Tibial nerve (tissue), 4 donors: ENCODE measurements around the gene PRG2. TPM values are rescaled to one million over a fixed set of nuclear protein-coding genes. Genes with fewer than 3 reads are reported as not detected.

Experiments
- DNase-seq, 2 donors: peaks; one replicate each; pipeline ENCODE4 v3.0.0-alpha.2; 2019; ENCODE audit warnings: low spot score in 2 of 2
- H3K27ac ChIP-seq, 4 donors: fragments of 200-600 bp; sonication (generic) in 3 of 4; one replicate each; pipeline ENCODE4 v1.5.1; 2017 to 2019; ENCODE audit warnings: mild to moderate bottlenecking in 1 of 4
- H3K27me3 ChIP-seq, 2 donors: fragments of 200-600 bp; sonication (generic) in 1 of 2; one replicate each; pipeline versions ENCODE4 v1.5.1 to v1.6.0; 2017 to 2019
- H3K36me3 ChIP-seq, 3 donors: fragments of 200-600 bp; sonication (generic); one replicate each; pipeline ENCODE4 v1.5.1; 2018 to 2019
- H3K4me1 ChIP-seq, 4 donors: fragments of 200-600 bp; sonication (generic) in 3 of 4; one replicate each; pipeline ENCODE4 v1.5.1; 2017 to 2019
- H3K4me3 ChIP-seq, 4 donors: fragments of 200-600 bp; sonication (generic) in 3 of 4; one replicate each; pipeline ENCODE4 v1.5.1; 2017 to 2019; ENCODE audit warnings: mild to moderate bottlenecking in 1 of 4, moderate library complexity in 1 of 4
- H3K9me3 ChIP-seq, 4 donors: fragments of 200-600 bp; sonication (generic) in 3 of 4; one replicate each; pipeline ENCODE4 v1.5.1; 2017 to 2019
- EP300 ChIP-seq, 2 donors: sonication (generic); formaldehyde crosslinking; IDR thresholded peaks; one replicate each; pipeline ENCODE4 v1.6.1; 2017; ENCODE audit warnings: antibody characterized with exemption in 2 of 2, mild to moderate bottlenecking in 1 of 2
- POLR2A ChIP-seq, 2 donors: fragments of 450-650 bp; IDR thresholded peaks; one replicate each; pipeline ENCODE4 v1.6.1; 2017; ENCODE audit warnings: antibody characterized with exemption in 2 of 2, mild to moderate bottlenecking in 2 of 2, moderate library complexity in 2 of 2
- WGBS, 2 donors: methylation state at CpG; one replicate each; pipeline ENCODE4 v1.1.5; 2018; 5-methylcytosine and 5-hydroxymethylcytosine counted together
- total RNA-seq, 4 donors: library from RNA; depleted of rRNA; stranded (reverse); fragments of >200 nt; gene quantifications; one replicate each; pipeline ENCODE4 v1.1.0, GENCODE V29; 2016
- TF ChIP-seq, protein P1 (sequence below), 5 experiments: fragments of 200-600 bp in 3 of 5; fragments of 450-650 bp in 2 of 5; sonication (generic) in 3 of 5; IDR thresholded peaks; one replicate each; pipeline ENCODE4 v1.5.1; 2016 to 2019; ENCODE audit warnings: antibody characterized with exemption in 5 of 5, mild to moderate bottlenecking in 3 of 5, moderate library complexity in 2 of 5

Gene PRG2
- total RNA-seq, 4 donors from 2014 or later, result 0.39 TPM; not detected in 3

DNA sequence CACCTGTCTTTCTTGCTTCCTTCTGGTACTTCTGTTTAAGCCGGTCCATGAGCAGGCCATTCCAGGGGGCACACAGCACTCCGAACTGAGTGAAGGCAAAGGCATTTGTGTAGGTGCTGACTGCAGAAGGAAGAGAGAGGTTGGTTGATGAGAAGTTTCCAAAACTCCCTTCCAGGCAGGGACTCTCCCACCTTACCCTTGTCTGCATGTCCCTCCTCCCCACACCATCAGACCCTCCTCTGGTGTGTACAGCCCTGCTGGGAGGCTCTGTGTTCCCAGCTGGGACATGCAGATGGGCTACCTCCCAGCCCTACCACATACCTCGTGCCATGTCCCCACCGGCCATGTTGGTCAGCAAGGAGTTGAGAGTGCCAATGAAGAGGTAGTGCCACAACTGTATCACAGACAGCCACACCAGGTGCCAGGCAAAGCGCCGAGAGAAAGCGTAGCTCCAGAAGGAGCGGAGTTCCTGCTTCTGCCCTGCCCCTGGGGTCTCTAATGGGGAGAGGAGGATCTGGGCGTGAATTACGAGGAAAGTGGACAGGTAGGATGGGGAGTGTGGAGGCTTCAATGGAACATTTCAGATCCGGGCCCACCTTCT lies 24.3 kb upstream of the PRG2 start:
- WGBS, 2 donors, result 95 to 98% methylated on average over 11 of the region's 11 CpGs

DNA sequence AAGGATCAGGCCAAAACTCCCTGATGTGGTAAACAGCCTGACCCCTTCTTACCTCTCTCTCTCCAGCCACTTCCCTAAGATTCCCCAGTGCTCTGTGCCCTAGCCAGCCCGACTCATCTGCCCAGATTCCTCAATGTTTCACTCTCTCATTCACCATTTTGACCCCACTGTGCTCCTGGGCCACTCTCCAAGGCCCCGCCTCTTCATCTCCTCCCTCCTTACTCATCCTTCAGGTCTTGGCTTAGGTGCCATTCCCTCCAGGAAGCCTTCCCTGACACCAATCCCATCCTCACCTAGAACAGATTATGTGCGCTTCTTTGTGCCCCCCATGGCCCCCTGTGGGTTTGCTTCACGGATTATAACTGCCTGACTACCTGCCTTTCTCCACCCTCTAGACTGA lies 23.2 kb upstream of the PRG2 start:
- no peak for DNase-seq
- TF ChIP-seq, protein P1, sequence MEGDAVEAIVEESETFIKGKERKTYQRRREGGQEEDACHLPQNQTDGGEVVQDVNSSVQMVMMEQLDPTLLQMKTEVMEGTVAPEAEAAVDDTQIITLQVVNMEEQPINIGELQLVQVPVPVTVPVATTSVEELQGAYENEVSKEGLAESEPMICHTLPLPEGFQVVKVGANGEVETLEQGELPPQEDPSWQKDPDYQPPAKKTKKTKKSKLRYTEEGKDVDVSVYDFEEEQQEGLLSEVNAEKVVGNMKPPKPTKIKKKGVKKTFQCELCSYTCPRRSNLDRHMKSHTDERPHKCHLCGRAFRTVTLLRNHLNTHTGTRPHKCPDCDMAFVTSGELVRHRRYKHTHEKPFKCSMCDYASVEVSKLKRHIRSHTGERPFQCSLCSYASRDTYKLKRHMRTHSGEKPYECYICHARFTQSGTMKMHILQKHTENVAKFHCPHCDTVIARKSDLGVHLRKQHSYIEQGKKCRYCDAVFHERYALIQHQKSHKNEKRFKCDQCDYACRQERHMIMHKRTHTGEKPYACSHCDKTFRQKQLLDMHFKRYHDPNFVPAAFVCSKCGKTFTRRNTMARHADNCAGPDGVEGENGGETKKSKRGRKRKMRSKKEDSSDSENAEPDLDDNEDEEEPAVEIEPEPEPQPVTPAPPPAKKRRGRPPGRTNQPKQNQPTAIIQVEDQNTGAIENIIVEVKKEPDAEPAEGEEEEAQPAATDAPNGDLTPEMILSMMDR (IDR thresholded peaks at IDR 0.05), result no peak
- TF ChIP-seq POLR2A (IDR thresholded peaks at IDR 0.05), result no peak
- no peak for TF ChIP-seq EP300 (IDR thresholded peaks at IDR 0.05)
- Histone ChIP-seq H3K9me3 (no peaks in the 10 kb centered on the region), H3K36me3 (peaks cover 0 to 97% (median 4%) of the 10 kb centered on the region in 3 donors), H3K4me1 (peaks cover 0 to 11% (median 0%) of the 10 kb centered on the region in 4 donors), H3K27me3 (no peaks in the 10 kb centered on the region), H3K4me3 (no peak overlapping the region), H3K27ac (no peak overlapping the region)
- 87 to 91% methylated on average over 4 of the region's 4 CpGs for WGBS, 2 donors

More for the DNA sequence above, 24.3 kb upstream of the PRG2 start:
- peaks cover 0 to 94% (median 4%) of the 10 kb centered on the region in 3 donors for H3K36me3 ChIP-seq
- H3K4me3 ChIP-seq, result no peak overlapping the region
- no peak for DNase-seq
- peaks cover 0 to 11% (median 0%) of the 10 kb centered on the region in 4 donors for H3K4me1 ChIP-seq
- H3K9me3 ChIP-seq, result no peaks in the 10 kb centered on the region
- no peak overlapping the region for H3K27ac ChIP-seq
- TF ChIP-seq, protein P1 (IDR thresholded peaks at IDR 0.05), result no peak
- TF ChIP-seq EP300 (IDR thresholded peaks at IDR 0.05) (no peak), POLR2A (IDR thresholded peaks at IDR 0.05) (no peak)
- no peaks in the 10 kb centered on the region for H3K27me3 ChIP-seq

DNA sequence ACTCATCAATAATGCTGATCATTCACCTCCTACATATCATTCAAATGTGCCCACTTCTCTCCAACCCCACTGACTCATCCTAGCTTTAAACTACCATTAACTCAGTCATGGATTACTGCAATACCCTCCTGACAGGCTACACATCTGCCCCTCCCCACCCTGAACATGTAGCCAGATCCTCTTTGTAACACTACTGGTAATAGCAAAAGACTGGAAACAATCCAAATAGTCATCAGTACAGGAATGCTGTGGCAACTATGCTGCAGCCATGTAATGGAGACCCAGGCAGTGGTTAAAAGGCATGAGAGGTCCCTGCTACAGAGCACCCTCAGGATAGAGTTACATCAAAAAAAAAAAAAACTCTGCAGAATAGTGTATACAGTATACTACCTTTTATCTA lies 19.8 kb upstream of the PRG2 start:
- no peak overlapping the region for H3K4me3 ChIP-seq
- H3K36me3 ChIP-seq, result peaks cover 0 to 97% (median 0%) of the 10 kb centered on the region in 3 donors
- TF ChIP-seq, protein P1 (IDR thresholded peaks at IDR 0.05), result no peak
- TF ChIP-seq POLR2A (IDR thresholded peaks at IDR 0.05) (no peak), EP300 (IDR thresholded peaks at IDR 0.05) (no peak)
- H3K27ac ChIP-seq, result no peak overlapping the region
- no peak for DNase-seq
- peaks cover 0 to 20% (median 0%) of the 10 kb centered on the region in 4 donors for H3K4me1 ChIP-seq
- no peaks in the 10 kb centered on the region for H3K9me3 ChIP-seq
- no peaks in the 10 kb centered on the region for H3K27me3 ChIP-seq

DNA sequence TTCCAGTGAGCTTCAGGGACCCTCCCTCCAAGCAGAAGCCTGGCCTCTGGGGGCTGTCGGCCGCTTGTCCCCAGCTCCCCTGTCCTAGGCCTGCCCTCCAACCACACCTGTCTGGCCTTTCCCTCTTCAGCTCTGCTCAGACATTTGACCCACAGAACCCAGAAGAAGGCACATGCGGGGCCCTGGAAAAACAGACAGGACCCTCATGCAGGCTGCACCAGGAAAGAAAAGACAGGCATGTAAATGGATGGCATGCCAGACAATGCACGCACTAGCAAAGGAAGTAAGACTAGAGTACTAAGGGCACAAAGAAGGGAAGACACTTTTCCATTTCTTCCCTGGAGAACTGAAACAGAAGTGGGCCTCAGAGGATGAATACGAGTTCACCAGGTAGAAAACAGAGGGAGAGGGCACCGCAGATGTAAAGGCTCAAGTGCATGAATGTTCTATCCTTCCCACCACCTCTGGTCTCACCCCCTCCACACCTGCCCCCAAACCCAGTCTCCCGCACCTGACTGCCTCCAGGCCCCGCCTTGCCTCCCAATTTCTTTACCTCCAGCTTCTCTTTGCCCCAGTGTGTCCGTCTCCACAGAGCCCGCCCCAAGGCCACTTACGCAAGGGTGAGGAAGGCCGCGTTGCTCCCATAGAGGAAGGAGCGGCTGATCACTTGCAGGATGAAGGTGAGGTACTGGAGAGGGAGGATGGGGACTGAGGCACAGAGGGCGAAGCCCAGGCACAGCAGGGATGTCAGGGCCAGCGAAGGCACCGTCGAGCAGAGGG lies 19.1 kb upstream of the PRG2 start:
- Histone ChIP-seq H3K27me3 (no peaks in the 10 kb centered on the region), H3K4me1 (peaks cover 0 to 21% (median 0%) of the 10 kb centered on the region in 4 donors), H3K36me3 (peaks cover 0 to 90% (median 0%) of the 10 kb centered on the region in 3 donors), H3K4me3 (no peak overlapping the region), H3K9me3 (no peaks in the 10 kb centered on the region), H3K27ac (no peak overlapping the region)
- DNase-seq, result no peak
- WGBS, 2 donors, result 93 to 96% methylated on average over 18 of the region's 18 CpGs
- TF ChIP-seq EP300 (IDR thresholded peaks at IDR 0.05) (no peak), POLR2A (IDR thresholded peaks at IDR 0.05) (no peak)
- TF ChIP-seq, protein P1 (IDR thresholded peaks at IDR 0.05), result no peak

DNA sequence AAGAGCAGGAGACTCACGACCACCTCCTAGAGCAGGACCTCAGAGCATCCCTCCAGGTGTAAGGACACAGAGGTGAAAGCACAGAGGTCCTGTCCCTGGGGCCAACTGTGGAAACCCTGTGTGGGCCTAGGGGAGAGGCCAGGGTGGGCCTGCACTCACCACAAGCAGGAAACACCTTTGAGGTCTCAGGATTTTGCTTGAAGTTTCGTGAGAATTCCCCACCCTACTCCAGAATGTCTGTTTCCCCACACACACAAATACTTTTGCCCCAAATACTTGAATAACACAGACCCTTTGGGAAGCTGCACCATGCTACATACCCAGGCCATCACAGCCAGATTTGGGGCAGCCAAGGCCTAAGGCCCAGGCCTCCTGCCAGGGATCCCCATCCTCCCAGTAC lies 18.3 kb upstream of the PRG2 start:
- H3K27me3 ChIP-seq, result no peaks in the 10 kb centered on the region
- TF ChIP-seq EP300 (IDR thresholded peaks at IDR 0.05), result no peak
- TF ChIP-seq, protein P1 (IDR thresholded peaks at IDR 0.05), result no peak
- TF ChIP-seq POLR2A (IDR thresholded peaks at IDR 0.05), result no peak
- WGBS, 2 donors, result 75 to 77% methylated on average over 2 of the region's 2 CpGs
- DNase-seq, result no peak
- peaks cover 0 to 90% (median 0%) of the 10 kb centered on the region in 3 donors for H3K36me3 ChIP-seq
- no peak overlapping the region for H3K27ac ChIP-seq
- H3K4me3 ChIP-seq, result no peak overlapping the region
- peaks cover 0 to 21% (median 0%) of the 10 kb centered on the region in 4 donors for H3K4me1 ChIP-seq
- no peaks in the 10 kb centered on the region for H3K9me3 ChIP-seq
